ENCODE results near the gene ITGA11. TPM values are rescaled to one million over a fixed set of nuclear protein-coding genes. Genes with fewer than 3 reads are reported as not detected.
"Not testable (repeated sequence)": the region's sequence is repeated elsewhere in the genome, so short reads cannot be mapped to it uniquely, and the experiment has no call there.

The ITGA11 gene
- total RNA-seq, 1 donor from 2014 or later, result 0.53 TPM

GRCh38 chr15:68427366-68427765 is 4.6 kb downstream of the ITGA11 start:
- FAIRE-seq, result no peak
- no peak for DNase-seq (ENCODE audit: low read depth)
- peaks cover 15% of the 10 kb centered on the region for H3K27me3 ChIP-seq (ENCODE audit: control insufficient read depth, insufficient read depth, low read length)

GRCh38 chr15:68426116-68426515 is 5.8 kb downstream of the ITGA11 start:
- DNase-seq (ENCODE audit: low read depth) (no peak), FAIRE-seq (no peak)
- TF ChIP-seq CTCF (IDR thresholded peaks at IDR 0.05; ENCODE audit: insufficient read depth, low read length, severe bottlenecking), result no peak
- H3K4me3 ChIP-seq (ENCODE audit: low read depth, low read length), result no peak overlapping the region
- H3K36me3 ChIP-seq (ENCODE audit: control insufficient read depth, insufficient read depth, low read length), result no peaks in the 10 kb centered on the region
- H3K27me3 ChIP-seq (ENCODE audit: control insufficient read depth, insufficient read depth, low read length), result peaks cover 8% of the 10 kb centered on the region

More at GRCh38 chr15:68427366-68427765, 4.6 kb downstream of the ITGA11 start:
- H3K36me3 ChIP-seq (ENCODE audit: control insufficient read depth, insufficient read depth, low read length), result no peaks in the 10 kb centered on the region
- no peak overlapping the region for H3K4me3 ChIP-seq (ENCODE audit: low read depth, low read length)
- no peak for TF ChIP-seq CTCF (IDR thresholded peaks at IDR 0.05; ENCODE audit: insufficient read depth, low read length, severe bottlenecking)

- DNase-seq (ENCODE audit: low read depth) (no peak), FAIRE-seq (no peak)
- H3K27me3 ChIP-seq (ENCODE audit: control insufficient read depth, insufficient read depth, low read length), result peaks cover 8% of the 10 kb centered on the region
- TF ChIP-seq CTCF (IDR thresholded peaks at IDR 0.05; ENCODE audit: insufficient read depth, low read length, severe bottlenecking), result no peak
- H3K4me3 ChIP-seq (ENCODE audit: low read depth, low read length), result no peak overlapping the region
- no peaks in the 10 kb centered on the region for H3K36me3 ChIP-seq (ENCODE audit: control insufficient read depth, insufficient read depth, low read length)
These were observed 6.4 kb downstream of the ITGA11 start for GRCh38 chr15:68425428-68426060.

GRCh38 chr15:68424754-68425390 is 7.1 kb downstream of the ITGA11 start:
- no peak for TF ChIP-seq CTCF (IDR thresholded peaks at IDR 0.05; ENCODE audit: insufficient read depth, low read length, severe bottlenecking)
- H3K27me3 ChIP-seq (ENCODE audit: control insufficient read depth, insufficient read depth, low read length), result peaks cover 8% of the 10 kb centered on the region
- H3K4me3 ChIP-seq (ENCODE audit: low read depth, low read length), result no peak overlapping the region
- H3K36me3 ChIP-seq (ENCODE audit: control insufficient read depth, insufficient read depth, low read length), result no peaks in the 10 kb centered on the region
- no peak for FAIRE-seq
- no peak for DNase-seq (ENCODE audit: low read depth)

GRCh38 chr15:68423359-68424296 is 8.3 kb downstream of the ITGA11 start:
- TF ChIP-seq CTCF (IDR thresholded peaks at IDR 0.05; ENCODE audit: insufficient read depth, low read length, severe bottlenecking), result no peak
- Histone ChIP-seq H3K27me3 (ENCODE audit: control insufficient read depth, insufficient read depth, low read length) (peaks cover 3% of the 10 kb centered on the region), H3K4me3 (ENCODE audit: low read depth, low read length) (no peak overlapping the region), H3K36me3 (ENCODE audit: control insufficient read depth, insufficient read depth, low read length) (no peaks in the 10 kb centered on the region)
- DNase-seq (ENCODE audit: low read depth) (no peak), FAIRE-seq (no peak)

- not testable (repeated sequence) for FAIRE-seq; DNase-seq (ENCODE audit: low read depth); H3K36me3 ChIP-seq (ENCODE audit: control insufficient read depth, insufficient read depth, low read length); H3K27me3 ChIP-seq (ENCODE audit: control insufficient read depth, insufficient read depth, low read length); H3K4me3 ChIP-seq (ENCODE audit: low read depth, low read length)
These were observed 9.4 kb downstream of the ITGA11 start for GRCh38 chr15:68422403-68423145.
